ENCODE measurements around the gene ZNFX1.

ZNFX1 gene

GRCh38 chr20:49277786-49278035, 146 bp downstream of the ZNFX1 start:
- DNase-seq, result no peak

GRCh38 chr20:49276961-49277785, 684 bp downstream of the ZNFX1 start:
- no peak for DNase-seq

DNA sequence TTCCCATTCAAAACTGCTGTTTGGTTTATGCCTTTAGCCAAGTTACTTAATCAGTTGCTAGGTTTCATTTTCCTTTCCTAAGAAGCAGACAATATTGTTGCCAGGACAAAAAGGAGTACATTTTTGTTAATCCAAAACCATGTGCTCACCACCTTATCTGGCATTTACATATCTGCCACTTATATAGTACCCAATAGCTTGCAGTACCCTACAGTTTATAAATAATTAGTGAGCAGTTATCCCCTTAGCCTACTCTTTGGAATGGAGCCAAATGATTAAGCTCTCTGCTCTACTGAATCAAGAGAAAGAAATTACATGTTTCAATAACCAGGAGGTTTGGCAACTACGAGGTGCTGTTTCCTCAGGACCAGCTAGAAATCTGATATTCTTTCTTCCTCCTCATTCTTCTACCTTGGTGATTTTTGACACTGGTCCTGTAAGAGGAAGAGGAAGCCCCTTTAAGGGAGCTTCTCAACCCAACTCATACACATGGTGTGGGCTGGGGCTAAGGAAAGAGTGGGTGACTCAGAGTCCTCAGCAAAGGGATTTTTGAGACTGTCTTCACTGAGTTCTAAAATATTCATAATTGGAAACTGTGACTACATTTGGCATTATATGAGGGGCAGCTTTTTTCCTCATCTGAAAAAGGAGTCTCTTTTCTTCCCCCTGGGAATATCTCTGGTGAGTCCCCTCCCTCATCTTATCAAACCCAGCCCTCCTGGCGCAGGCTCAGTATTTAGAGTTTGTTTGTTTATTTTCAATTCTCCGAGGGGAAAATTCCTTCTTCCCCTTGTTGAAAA, 1.5 kb downstream of the ZNFX1 start:
- no peak for DNase-seq

DNA sequence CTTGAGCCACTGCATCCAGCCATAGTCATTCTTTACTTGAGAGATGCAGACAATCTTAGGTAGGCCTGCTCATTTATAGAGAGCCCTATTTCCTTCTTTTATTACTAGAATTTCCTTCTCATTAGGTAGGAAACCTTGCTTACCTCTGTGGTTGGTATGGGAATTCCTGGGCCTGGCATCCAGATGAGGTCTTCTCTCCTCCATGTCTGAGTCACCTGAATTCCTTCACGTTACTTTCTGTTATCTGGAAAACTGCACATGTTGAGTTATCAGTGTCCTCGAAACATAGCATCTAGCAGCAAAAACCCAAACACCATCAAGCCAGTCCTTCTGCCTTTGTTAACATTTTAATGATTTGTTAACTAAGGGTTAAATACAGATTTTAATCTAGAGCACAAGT, 2.2 kb downstream of the ZNFX1 start:
- DNase-seq, result no peak

GRCh38 chr20:49275216-49275615, 2.6 kb downstream of the ZNFX1 start:
- DNase-seq, result no peak

- no peak for DNase-seq
Measured at GRCh38 chr20:49273696-49274277, 4.1 kb downstream of the ZNFX1 start.

DNA sequence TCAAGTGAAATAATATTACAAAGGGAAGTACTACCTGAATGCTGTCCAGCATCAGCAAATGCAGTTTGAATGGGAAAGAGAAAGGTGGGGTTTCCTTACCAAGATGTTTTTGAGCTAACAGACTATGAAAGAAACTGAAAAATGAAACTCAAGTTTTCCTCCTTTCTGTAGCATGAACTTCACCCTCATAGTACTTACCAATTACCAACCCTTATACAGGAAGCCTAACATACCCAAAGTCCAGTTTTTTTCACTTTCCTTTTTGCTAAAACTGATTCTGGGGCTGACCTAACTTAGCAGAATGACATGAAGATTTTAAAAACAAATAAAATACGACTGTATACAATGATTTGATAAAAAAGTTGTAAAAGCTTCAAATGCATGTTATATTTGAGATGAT, 5.2 kb downstream of the ZNFX1 start:
- DNase-seq, result no peak

- DNase-seq, result no peak
Measured at GRCh38 chr20:49270736-49271135, 7.1 kb downstream of the ZNFX1 start.

- no peak for DNase-seq
Measured at GRCh38 chr20:49270177-49270576, 7.7 kb downstream of the ZNFX1 start.

- DNase-seq, result no peak
Measured at GRCh38 chr20:49268600-49269365, 9.1 kb downstream of the ZNFX1 start.

DNA sequence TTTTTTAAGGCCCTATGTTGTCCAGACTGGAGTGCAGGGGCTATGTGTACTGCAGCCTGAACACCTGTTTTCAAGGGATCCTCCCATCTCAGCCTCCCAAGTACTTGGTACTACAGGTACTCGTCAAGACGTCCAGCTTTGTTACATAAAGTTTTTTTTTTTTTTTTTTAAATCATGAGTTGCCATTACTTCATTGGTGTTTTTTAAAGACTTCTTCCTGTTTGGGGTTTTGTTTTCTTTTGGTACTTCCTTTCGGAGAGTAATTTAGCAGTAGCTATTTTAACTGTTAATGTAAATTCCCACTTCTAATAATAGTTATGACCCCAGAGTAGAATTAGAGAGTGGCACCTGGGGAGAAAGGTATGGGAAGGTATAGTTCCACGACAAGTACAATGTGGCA, 10.5 kb downstream of the ZNFX1 start:
- no peak for DNase-seq

- no peak for DNase-seq
Measured at GRCh38 chr20:49262444-49262843, 15.4 kb downstream of the ZNFX1 start.

- DNase-seq, result no peak
Measured at GRCh38 chr20:49261173-49261572, 16.7 kb downstream of the ZNFX1 start.

- no peak for DNase-seq
Measured at GRCh38 chr20:49260218-49260617, 17.6 kb downstream of the ZNFX1 start.

DNA sequence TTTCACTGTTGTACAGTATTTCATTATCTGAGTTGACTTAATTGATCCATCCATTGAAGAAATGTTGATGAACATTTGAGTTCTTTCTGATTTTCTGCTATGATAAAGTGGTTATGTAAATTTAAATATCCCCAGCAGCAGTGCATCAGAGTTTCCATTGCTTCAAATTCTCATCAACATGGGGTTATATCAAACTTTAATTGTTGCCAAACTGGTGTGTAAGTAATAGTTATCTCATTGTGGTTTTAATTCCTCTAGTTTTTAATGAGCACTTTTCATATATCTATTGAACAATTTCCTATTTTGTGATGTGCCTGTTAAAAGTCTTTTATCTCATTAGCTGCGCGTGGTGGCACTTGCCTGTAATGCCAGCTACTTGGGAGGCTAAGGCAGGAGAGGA, 18.1 kb downstream of the ZNFX1 start:
- no peak for DNase-seq

DNA sequence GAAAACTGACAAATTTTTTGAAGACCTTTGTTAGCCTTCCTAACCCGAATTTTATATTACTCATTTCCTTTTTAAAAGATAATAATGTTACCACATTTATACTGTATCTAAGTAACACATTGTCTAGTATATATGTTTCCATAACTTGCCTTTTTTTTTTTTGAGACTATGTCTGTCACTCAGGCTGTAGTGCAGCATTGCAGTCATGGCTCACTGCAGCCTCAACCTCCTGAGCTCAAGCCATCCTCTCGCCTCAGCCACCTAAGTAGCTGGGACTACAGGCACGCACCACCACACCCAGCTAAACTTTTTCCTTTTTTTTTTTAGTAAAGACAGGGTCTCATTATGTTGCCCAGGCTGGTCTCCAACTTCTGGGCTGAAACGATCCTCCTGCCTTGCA, 18.6 kb downstream of the ZNFX1 start:
- DNase-seq, result no peak

DNA sequence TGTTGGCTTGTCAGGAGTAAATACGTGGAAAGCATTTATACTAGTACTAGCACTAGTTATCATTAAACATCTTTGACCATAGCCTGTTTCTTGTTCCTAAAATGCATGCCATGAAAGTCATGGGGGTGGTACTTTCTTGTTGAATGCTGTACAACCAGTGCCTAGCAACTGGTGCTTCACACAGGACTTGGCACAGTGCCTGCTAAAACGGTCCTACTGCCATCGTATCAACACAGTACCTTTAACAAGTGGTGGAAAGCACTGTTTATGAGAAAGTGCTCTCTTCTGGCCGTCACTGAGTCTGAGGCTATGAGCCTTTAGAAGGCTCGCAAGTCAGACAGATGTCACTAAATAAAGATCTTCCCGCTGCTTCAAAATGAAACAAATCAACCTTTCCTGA, 21.6 kb downstream of the ZNFX1 start:
- DNase-seq, result no peak

DNA sequence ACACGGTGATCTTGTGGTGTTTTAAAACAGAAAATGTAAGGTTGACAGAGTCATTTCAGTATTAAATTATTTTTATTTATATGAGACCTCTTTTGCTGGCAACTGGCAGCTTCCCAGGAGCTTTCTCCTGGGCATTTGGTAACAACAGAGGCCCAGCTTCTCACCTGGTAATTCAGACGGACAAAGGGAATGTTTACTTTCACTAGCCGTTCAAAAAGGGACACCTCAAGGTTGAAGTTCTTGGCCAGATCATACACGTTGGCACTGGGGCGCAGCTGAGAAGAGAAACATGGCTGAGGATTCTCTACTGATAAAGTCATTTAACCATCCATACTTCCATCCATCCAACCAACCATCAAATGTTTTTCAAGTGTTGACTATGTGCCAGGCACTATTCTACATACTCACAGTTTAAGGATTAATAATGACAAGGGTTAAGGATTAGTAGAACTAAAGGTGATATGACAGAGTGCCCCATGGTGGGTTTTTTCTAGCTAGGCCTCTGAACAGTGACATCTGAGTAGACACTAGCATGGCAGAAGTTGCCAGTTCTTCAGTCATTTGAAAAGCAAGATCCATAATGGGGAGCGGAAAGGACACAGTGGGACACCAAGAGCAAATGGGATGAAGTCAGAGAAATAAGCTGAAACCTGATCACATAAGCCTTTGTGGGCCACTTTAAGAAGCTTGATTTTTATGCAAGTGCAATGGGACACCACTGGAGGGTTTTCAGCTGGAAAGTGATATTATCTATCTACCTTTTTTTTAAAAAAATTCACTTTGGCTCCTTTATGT, 25.1 kb downstream of the ZNFX1 start:
- no peak for DNase-seq

GRCh38 chr20:49248879-49249665, 28.8 kb downstream of the ZNFX1 start:
- no peak for DNase-seq

- DNase-seq, result no peak
Measured at GRCh38 chr20:49248301-49248700, 29.6 kb downstream of the ZNFX1 start.

GRCh38 chr20:49247792-49248191, 30.1 kb downstream of the ZNFX1 start:
- DNase-seq, result no peak
